ENCODE data around the gene PCK1. TPM values are rescaled to one million over a fixed set of nuclear protein-coding genes. Genes with fewer than 3 reads are reported as not detected.
A peak's percentile ranks its signal among the peaks of the same experiment; 100 is the strongest.

The PCK1 gene
- total RNA-seq, 1 experiment from 2014 or later = not detected

DNA sequence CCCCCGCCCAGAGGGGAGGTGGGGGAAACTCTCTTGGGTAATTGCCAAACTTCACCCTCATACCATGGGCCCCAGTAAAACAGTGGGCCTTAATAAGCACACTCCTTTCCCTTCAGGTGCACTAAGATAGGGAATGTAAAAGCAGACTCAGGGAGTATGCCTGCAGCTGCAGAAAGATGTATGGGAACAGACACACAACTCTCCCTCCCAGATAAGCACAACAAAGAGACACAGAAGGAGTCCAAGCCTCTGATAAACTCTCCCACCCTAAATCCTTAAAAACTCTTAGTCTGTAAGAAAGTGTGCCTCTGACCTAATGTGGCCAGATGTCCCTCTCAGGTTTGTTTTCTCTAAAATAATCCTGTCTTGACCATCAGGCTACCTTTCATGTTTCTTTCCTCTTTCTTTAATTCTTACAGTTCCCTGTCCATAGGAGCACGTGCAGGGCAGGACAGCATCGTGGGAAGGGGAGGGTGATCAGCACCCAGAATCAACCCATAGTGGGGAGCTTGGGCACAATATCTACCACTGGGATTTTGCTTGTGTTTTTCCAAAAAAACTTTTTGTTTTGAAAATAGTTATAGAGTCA is 24.7 kb upstream of the PCK1 start:
- no peak for DNase-seq (ENCODE audit: low read depth)

- DNase-seq (ENCODE audit: low read depth) = no peak
Measured at GRCh38 chr20:57536771-57537724, 23.9 kb upstream of the PCK1 start.

GRCh38 chr20:57537822-57538221 is 23.1 kb upstream of the PCK1 start:
- no peak for DNase-seq (ENCODE audit: low read depth)

DNA sequence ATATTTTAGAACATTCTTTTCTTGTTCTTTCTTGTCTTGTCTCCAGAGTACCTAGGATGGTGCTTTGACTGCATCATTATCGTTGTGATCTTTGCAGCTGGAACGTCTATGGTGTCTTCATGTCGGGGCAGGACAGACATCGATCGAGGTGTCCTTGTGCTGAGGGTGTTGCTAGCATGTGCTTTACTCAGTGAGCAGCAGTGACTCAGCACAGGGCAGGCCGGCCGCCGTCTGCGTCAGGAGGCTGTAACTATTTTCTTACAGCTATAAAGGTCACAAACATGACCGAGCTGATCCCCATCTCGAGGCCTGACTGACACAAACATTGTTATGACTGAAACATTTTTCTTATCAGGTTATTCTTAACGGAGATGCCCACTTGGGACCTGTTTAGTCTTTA is 21.0 kb upstream of the PCK1 start:
- DNase-seq (ENCODE audit: low read depth) = no peak

DNA sequence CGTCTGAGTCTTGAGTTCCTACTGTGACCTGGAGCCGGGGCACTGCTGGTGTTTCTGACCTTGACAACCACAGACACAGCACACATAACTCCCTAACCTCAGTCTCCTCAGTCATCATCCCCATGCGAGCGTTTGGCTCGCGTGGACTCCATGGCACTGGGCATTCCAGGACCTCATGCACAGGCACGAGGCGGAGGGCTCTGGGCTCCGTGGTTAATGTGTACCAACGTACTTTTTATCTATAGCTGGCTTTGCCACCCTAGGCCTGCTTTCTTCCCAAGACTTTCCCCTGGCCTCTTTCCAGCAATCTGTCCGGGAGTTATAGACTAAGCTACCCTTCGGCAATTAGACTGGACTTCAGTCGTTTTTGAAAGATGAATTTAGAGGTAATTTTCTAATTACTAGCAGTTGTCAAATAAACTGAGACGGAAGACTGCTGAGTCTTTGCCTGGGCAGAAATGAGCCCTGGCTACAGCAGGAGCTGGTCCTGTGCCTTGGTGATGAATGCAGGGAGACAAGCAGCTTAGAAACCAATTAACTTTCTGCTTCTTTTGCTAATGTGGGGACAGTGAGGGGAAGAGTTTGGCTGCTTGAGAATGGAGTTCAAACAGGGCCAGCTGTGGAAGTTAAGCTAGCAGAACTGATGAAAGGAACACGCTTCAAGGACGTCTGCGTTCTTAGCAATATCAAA is 19.9 kb upstream of the PCK1 start:
- DNase-seq (ENCODE audit: low read depth) = no peak

DNA sequence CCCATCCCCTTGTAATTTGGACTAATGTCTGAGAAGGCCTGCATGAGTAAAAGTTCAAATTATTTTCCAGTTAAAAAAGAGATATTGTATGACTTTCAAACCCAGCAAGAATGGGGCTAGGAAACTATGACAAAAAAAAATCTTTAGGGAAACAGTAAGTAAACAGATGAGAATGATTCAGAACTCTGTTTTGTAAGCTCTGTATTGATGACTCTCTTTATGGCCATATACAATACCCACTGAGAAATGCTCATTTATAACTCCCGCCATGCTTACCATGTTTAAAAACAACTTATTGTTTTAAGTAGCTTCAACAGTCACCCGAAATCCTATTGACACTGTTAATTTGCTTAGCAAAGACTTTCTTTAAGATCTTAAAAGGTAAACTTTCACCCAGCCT is 17.2 kb upstream of the PCK1 start:
- DNase-seq (ENCODE audit: low read depth) = no peak

GRCh38 chr20:57544838-57545564 is 15.9 kb upstream of the PCK1 start:
- no peak for DNase-seq (ENCODE audit: low read depth)

DNA sequence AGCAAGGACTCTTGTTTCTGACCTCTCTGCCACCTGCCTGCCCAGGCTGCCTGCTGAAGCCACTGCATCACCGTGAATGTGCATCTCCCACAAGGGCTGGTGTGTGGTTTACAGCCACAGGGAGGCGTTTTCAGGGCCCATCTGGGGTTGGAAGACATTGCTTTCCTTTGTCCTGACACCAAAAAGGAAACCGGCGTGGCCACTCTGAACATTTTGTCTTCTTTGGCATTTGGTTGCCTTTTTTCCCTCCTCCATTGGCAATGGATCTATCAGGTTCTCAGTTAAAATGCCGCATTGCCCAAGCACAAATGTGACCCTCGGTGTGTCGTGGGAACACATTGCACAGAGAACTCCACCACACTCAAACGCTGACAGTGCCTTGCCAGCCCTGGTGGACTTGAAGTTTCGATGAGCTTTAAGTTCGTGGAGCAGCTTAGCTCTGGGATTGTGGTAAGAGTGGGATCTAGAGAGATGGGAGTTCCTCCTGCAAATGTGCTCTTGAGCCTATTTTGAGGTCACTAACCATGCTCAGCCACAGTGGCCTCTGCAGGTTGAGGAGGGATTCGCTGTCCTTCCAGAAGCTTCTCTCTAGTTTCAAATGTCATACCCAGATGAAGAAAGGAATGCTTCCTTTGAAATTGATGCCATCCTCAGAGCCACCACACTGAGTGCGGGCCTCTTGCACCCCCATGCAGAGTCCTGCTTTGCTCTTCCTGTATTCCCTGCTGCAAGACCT is 14.8 kb upstream of the PCK1 start:
- no peak for DNase-seq (ENCODE audit: low read depth)

GRCh38 chr20:57546956-57547649 is 13.8 kb upstream of the PCK1 start:
- peak; percentile 4 for DNase-seq (ENCODE audit: low read depth)

DNA sequence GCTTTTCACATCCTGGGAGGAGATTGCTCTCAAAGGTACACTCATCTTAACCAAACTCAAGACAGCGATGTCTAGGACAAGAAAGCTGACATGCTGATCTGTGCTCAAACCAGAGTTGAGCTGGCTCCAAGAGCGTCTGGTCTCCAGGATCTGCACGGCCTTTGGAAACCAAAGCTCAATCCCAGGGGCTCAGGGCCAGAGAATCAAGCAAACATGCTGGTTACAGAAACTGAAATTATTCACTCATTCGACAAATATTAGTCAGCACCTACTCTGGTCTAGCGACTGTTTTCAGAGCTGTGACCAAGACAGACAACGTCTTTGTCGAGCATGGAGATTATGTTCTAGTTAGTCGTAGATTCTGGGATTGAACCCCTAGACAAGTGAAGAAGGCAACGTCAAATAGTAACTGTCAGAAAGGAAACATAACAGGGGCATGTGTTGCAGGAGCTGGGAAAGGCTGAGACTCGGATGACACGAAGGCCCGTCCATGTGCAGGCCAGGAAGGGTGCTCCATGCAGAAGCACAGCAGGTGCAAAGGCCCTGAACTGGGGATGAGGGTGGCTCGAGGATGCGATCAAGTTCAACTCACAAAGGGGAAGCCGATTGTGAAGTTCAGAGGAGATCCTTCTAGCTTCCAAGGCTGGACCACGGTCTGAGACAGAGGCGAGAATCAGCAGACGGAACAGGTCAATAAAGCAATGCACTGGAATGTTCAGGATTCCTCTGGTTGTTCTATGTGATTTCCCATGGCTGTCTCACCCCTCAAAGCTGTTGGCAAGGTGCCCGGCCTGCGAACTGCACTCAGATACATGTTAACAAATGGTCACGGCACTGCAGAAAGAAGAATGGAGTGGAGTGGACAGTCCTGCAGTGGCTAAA is 12.5 kb upstream of the PCK1 start:
- no peak for DNase-seq (ENCODE audit: low read depth)

GRCh38 chr20:57552471-57552870 is 8.4 kb upstream of the PCK1 start:
- DNase-seq (ENCODE audit: low read depth) = no peak

DNA sequence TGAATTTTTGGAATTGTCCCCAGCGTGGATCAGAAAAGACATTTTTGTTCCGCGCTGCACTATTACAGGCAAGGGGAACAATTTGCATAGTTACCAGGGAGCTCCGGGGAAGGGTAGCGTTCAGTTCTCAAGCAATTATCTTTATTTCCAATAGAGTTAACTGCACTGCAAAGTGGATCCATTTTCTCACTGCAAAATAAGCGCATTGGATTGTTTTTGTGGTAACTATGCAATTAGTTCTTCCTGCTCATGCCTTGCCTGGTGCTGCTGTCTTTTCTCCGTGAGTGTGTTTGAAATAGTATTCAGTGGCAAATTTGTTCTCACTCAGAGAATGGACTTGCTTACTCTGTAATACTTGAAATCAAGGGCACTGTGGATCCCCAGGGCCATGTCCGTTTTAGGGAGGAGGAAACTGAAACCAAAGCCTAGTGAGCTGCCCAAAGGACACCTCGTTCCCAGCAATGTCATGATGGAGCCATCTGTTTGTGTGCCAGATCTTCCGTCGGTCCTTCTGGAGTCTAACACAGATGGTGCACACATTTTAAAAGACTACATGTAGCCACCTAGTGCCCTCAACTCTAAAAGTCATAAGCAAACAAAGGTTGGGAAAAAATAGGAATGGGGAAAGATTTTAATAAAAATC is 7.4 kb upstream of the PCK1 start:
- no peak for DNase-seq (ENCODE audit: low read depth)

GRCh38 chr20:57555457-57556184 is 5.3 kb upstream of the PCK1 start:
- DNase-seq (ENCODE audit: low read depth) = no peak

- no peak for DNase-seq (ENCODE audit: low read depth)
Measured at GRCh38 chr20:57556980-57557274, 4.0 kb upstream of the PCK1 start.

GRCh38 chr20:57557926-57558613 is 2.8 kb upstream of the PCK1 start:
- no peak for DNase-seq (ENCODE audit: low read depth)

GRCh38 chr20:57558614-57559288 is 2.2 kb upstream of the PCK1 start:
- DNase-seq (ENCODE audit: low read depth) = no peak

DNA sequence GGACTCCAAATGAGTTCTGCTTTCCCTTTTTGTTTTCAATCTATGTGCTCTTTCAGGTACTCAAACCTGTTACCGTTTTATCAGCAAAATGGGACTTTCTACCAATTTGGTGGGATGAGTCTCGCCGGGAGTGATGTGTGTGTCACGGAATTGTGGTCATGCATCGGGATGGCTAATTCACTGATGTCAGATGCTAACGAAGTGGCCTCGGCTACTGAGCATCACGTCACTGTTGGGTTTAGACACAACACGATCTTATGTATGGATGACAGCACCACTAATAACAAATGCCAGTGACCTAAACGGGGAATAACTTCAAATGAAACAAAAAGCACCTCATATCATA is 1.6 kb upstream of the PCK1 start:
- no peak for DNase-seq (ENCODE audit: low read depth)
